Measurements from ENCODE around the gene WDR46.

DNA sequence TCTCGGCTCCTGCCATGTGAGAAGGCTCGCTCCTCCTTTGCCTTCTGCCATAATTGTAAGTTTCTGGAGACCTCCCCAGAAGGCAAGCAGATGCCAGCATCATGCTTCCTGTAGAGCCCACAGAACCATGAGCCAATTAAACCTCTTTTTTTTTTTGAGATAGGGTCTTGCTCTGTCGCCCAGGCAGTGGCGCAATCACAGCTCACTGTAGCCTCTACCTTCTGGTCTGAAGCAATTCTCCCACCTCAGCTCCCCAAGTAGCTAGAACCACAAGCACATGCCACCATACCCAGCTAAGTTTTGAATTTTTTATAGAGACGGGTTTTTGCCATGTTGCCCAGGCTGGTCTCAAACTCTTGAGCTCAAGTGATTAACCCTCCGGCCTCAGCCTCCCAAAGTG is 52.2 kb downstream of the WDR46 start:
- no peak for TF ChIP-seq POLR2AphosphoS5 (IDR thresholded peaks at IDR 0.05)
- no peak for TF ChIP-seq POLR2A (IDR thresholded peaks at IDR 0.05)
- no peak for TF ChIP-seq CTCF (IDR thresholded peaks at IDR 0.05)
- no peak for TF ChIP-seq EP300 (IDR thresholded peaks at IDR 0.05)

Data from stomach (tissue), 4 donors.